ENCODE measurements around the gene NR6A1. TPM values are rescaled to one million over a fixed set of nuclear protein-coding genes. Genes with fewer than 3 reads are reported as not detected.

The NR6A1 gene
- total RNA-seq, 2 experiments from 2014 or later = not detected

- intact Hi-C loops (cut with DNase I, micrococcal nuclease) = no loop called here
- DNase-seq (peak in 11 of 14 experiments; percentile 1 to 64 (median 35)), ATAC-seq (ENCODE audit: poor library complexity) (peak; percentile 79)
- Histone ChIP-seq H3K4me1 (ENCODE audit: insufficient read depth, low read length) (peaks cover 10% of the 10 kb centered on the region), H3K36me3 (ENCODE audit: insufficient read depth, low read length) (no peaks in the 10 kb centered on the region), H3K27me3 (ENCODE audit: control insufficient read depth in 1 of 2, insufficient read depth in 2 of 2, low read length in 2 of 2) (peaks cover 0 to 4% of the 10 kb centered on the region in 2 experiments), H3K4me3 (ENCODE audit: low read length) (peak overlapping the region; percentile 62), H3K27ac (ENCODE audit: low read depth in 1 of 2, low read length in 2 of 2) (peak overlapping the region in 1 of 2 donors; percentile 9), H3K9me3 (ENCODE audit: control insufficient read depth in 1 of 2, insufficient read depth in 1 of 2, low read length in 2 of 2) (no peaks in the 10 kb centered on the region)
- CTCF ChIA-PET = no interaction called here
- H3K9me3 Mint-ChIP-seq = no peaks in the 10 kb centered on the region
- peak overlapping the region; percentile 90 for H3K4me3 Mint-ChIP-seq
- H3K27me3 Mint-ChIP-seq = peaks cover 10% of the 10 kb centered on the region
- TF ChIP-seq, protein P1, sequence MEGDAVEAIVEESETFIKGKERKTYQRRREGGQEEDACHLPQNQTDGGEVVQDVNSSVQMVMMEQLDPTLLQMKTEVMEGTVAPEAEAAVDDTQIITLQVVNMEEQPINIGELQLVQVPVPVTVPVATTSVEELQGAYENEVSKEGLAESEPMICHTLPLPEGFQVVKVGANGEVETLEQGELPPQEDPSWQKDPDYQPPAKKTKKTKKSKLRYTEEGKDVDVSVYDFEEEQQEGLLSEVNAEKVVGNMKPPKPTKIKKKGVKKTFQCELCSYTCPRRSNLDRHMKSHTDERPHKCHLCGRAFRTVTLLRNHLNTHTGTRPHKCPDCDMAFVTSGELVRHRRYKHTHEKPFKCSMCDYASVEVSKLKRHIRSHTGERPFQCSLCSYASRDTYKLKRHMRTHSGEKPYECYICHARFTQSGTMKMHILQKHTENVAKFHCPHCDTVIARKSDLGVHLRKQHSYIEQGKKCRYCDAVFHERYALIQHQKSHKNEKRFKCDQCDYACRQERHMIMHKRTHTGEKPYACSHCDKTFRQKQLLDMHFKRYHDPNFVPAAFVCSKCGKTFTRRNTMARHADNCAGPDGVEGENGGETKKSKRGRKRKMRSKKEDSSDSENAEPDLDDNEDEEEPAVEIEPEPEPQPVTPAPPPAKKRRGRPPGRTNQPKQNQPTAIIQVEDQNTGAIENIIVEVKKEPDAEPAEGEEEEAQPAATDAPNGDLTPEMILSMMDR (IDR thresholded peaks at IDR 0.05) = no peak
- peak overlapping the region; percentile 92 for H3K27ac Mint-ChIP-seq
- POLR2A ChIA-PET = interaction anchor here (0.6 to 1.3 kb wide), 6 partner anchors 9 to 41 kb away, joined by 3 to 6 read pairs (median 3); no protein-coding TSS in a partner anchor
- peaks cover 35% of the 10 kb centered on the region for H3K4me1 Mint-ChIP-seq (ENCODE audit: low read depth)
- H3K36me3 Mint-ChIP-seq (ENCODE audit: low read depth) = no peaks in the 10 kb centered on the region
These were observed 112.7 kb downstream of the NR6A1 start for GRCh38 chr9:124658165-124659017.

- peaks cover 10% of the 10 kb centered on the region for H3K4me1 ChIP-seq (ENCODE audit: insufficient read depth, low read length)
- TF ChIP-seq, protein P1 (IDR thresholded peaks at IDR 0.05) = no peak
- H3K27me3 ChIP-seq (ENCODE audit: control insufficient read depth in 1 of 2, insufficient read depth in 2 of 2, low read length in 2 of 2) = peaks cover 0 to 4% of the 10 kb centered on the region in 2 experiments
- H3K27me3 Mint-ChIP-seq = peaks cover 10% of the 10 kb centered on the region
- CTCF ChIA-PET = no interaction called here
- peaks cover 35% of the 10 kb centered on the region for H3K4me1 Mint-ChIP-seq (ENCODE audit: low read depth)
- DNase-seq = no peak
- peak overlapping the region; percentile 92 for H3K27ac Mint-ChIP-seq
- H3K9me3 Mint-ChIP-seq = no peaks in the 10 kb centered on the region
- H3K36me3 ChIP-seq (ENCODE audit: insufficient read depth, low read length) = no peaks in the 10 kb centered on the region
- no peak overlapping the region for H3K4me3 ChIP-seq (ENCODE audit: low read length)
- no peaks in the 10 kb centered on the region for H3K36me3 Mint-ChIP-seq (ENCODE audit: low read depth)
- POLR2A ChIA-PET = interaction anchor here (1.0 to 1.1 kb wide), 2 partner anchors 13 to 538 kb away, joined by 3 to 4 read pairs; no protein-coding TSS in a partner anchor
- no peak overlapping the region for H3K4me3 Mint-ChIP-seq
- H3K27ac ChIP-seq (ENCODE audit: low read depth in 1 of 2, low read length in 2 of 2) = no peak overlapping the region
- ATAC-seq (ENCODE audit: poor library complexity) = no peak
- intact Hi-C loops (cut with DNase I, micrococcal nuclease) = no loop called here
- H3K9me3 ChIP-seq (ENCODE audit: control insufficient read depth in 1 of 2, insufficient read depth in 1 of 2, low read length in 2 of 2) = no peaks in the 10 kb centered on the region
These were observed 113.6 kb downstream of the NR6A1 start for GRCh38 chr9:124657516-124657915.

GRCh38 chr9:124654431-124654830 is 116.7 kb downstream of the NR6A1 start:
- Mint-ChIP-seq H3K27ac (no peak overlapping the region), H3K4me1 (ENCODE audit: low read depth) (peaks cover 18% of the 10 kb centered on the region), H3K27me3 (no peaks in the 10 kb centered on the region), H3K4me3 (no peak overlapping the region), H3K9me3 (no peaks in the 10 kb centered on the region), H3K36me3 (ENCODE audit: low read depth) (no peaks in the 10 kb centered on the region)
- TF ChIP-seq, protein P1 (IDR thresholded peaks at IDR 0.05) = no peak
- CTCF ChIA-PET = no interaction called here
- intact Hi-C loops (cut with DNase I, micrococcal nuclease) = no loop called here
- Histone ChIP-seq H3K27me3 (ENCODE audit: control insufficient read depth in 1 of 2, insufficient read depth in 2 of 2, low read length in 2 of 2) (no peaks in the 10 kb centered on the region), H3K9me3 (ENCODE audit: control insufficient read depth in 1 of 2, insufficient read depth in 1 of 2, low read length in 2 of 2) (no peaks in the 10 kb centered on the region), H3K4me3 (ENCODE audit: low read length) (no peak overlapping the region), H3K4me1 (ENCODE audit: insufficient read depth, low read length) (peaks cover 4% of the 10 kb centered on the region), H3K36me3 (ENCODE audit: insufficient read depth, low read length) (no peaks in the 10 kb centered on the region), H3K27ac (ENCODE audit: low read depth in 1 of 2, low read length in 2 of 2) (no peak overlapping the region)
- no peak for DNase-seq
- POLR2A ChIA-PET = no interaction called here
- ATAC-seq (ENCODE audit: poor library complexity) = no peak
